HG02884 (cell line): Measurements from ENCODE around the gene OOEP.
"Not testable (repeated sequence)": the region's sequence is repeated elsewhere in the genome, so short reads cannot be mapped to it uniquely, and the experiment has no call there.

Source experiments
- ATAC-seq: cut with Tn5 transposase; IDR thresholded peaks from one replicate; pipeline ENCODE4 v1.9.1; 2021; ENCODE audit warnings: mild to moderate bottlenecking, moderate library complexity; ENCODE audit not compliant: unreplicated experiment

The OOEP gene

GRCh38 chr6:73369563-73369962 lies at the start of gene OOEP:
TSS of gene OOEP (minus strand) at chr6:73369897. CDS start at chr6:73369792, 105 bp downstream.
- ATAC-seq: no peak

- no peak for ATAC-seq
Observed at GRCh38 chr6:73418081-73418741, 48.5 kb upstream of the OOEP start.

GRCh38 chr6:73413102-73413501 lies 43.4 kb upstream of the OOEP start:
- ATAC-seq: no peak

- ATAC-seq: no peak
Observed at GRCh38 chr6:73409395-73409794, 39.7 kb upstream of the OOEP start.

- no peak for ATAC-seq
Observed at GRCh38 chr6:73400656-73401055, 31.0 kb upstream of the OOEP start.

- ATAC-seq: no peak
Observed at GRCh38 chr6:73395875-73396274, 26.2 kb upstream of the OOEP start.

GRCh38 chr6:73394577-73395354 lies 25.1 kb upstream of the OOEP start, which contains the start of gene DDX43:
TSS of gene DDX43 (plus strand) at chr6:73394828. CDS start at chr6:73394906, 78 bp downstream.
- ATAC-seq: no peak

- no peak for ATAC-seq
Observed at GRCh38 chr6:73393278-73393677, 23.6 kb upstream of the OOEP start.

GRCh38 chr6:73392188-73392587 lies 22.5 kb upstream of the OOEP start:
- ATAC-seq: not testable (repeated sequence)

GRCh38 chr6:73391675-73392074 lies 22.0 kb upstream of the OOEP start:
- no peak for ATAC-seq

- ATAC-seq: no peak
Observed at GRCh38 chr6:73389854-73390253, 20.2 kb upstream of the OOEP start.

GRCh38 chr6:73388800-73389512 lies 19.3 kb upstream of the OOEP start:
- ATAC-seq: peak; percentile 84

- ATAC-seq: peak; percentile 16
Observed at GRCh38 chr6:73388433-73388799, 18.7 kb upstream of the OOEP start.

- no peak for ATAC-seq
Observed at GRCh38 chr6:73382462-73383113, 12.9 kb upstream of the OOEP start.

GRCh38 chr6:73381531-73381930 lies 11.8 kb upstream of the OOEP start:
- not testable (repeated sequence) for ATAC-seq

GRCh38 chr6:73377225-73377624 lies 7.5 kb upstream of the OOEP start:
- ATAC-seq: no peak

GRCh38 chr6:73375216-73375615 lies 5.5 kb upstream of the OOEP start:
- no peak for ATAC-seq

- no peak for ATAC-seq
Observed at GRCh38 chr6:73372516-73372915, 2.8 kb upstream of the OOEP start.

- ATAC-seq: no peak
Observed at GRCh38 chr6:73371984-73372383, 2.3 kb upstream of the OOEP start.

GRCh38 chr6:73369157-73369556 lies 540 bp downstream of the OOEP start:
- no peak for ATAC-seq

- no peak for ATAC-seq
Observed at GRCh38 chr6:73368675-73369074, 1.0 kb downstream of the OOEP start.
